ENCODE data around the gene RAI14.

RAI14 gene

GRCh38 chr5:34715711-34716110, 59.6 kb downstream of the RAI14 start:
- TF ChIP-seq CTCF (IDR thresholded peaks at IDR 0.05; ENCODE audit: insufficient read depth, low read depth, low read length, missing control alignments), result no peak
- no peak for DNase-seq (ENCODE audit: low read depth)
- H3K4me3 ChIP-seq (ENCODE audit: low read length), result no peak overlapping the region

GRCh38 chr5:34716986-34717385, 60.9 kb downstream of the RAI14 start:
- no peak for TF ChIP-seq CTCF (IDR thresholded peaks at IDR 0.05; ENCODE audit: insufficient read depth, low read depth, low read length, missing control alignments)
- H3K4me3 ChIP-seq (ENCODE audit: low read length), result no peak overlapping the region
- no peak for DNase-seq (ENCODE audit: low read depth)

GRCh38 chr5:34717426-34718327, 61.5 kb downstream of the RAI14 start:
- DNase-seq (ENCODE audit: low read depth), result peak; percentile 53
- no peak overlapping the region for H3K4me3 ChIP-seq (ENCODE audit: low read length)
- no peak for TF ChIP-seq CTCF (IDR thresholded peaks at IDR 0.05; ENCODE audit: insufficient read depth, low read depth, low read length, missing control alignments)

GRCh38 chr5:34718516-34718915, 62.4 kb downstream of the RAI14 start:
- no peak for TF ChIP-seq CTCF (IDR thresholded peaks at IDR 0.05; ENCODE audit: insufficient read depth, low read depth, low read length, missing control alignments)
- no peak for DNase-seq (ENCODE audit: low read depth)
- no peak overlapping the region for H3K4me3 ChIP-seq (ENCODE audit: low read length)

- no peak for TF ChIP-seq CTCF (IDR thresholded peaks at IDR 0.05; ENCODE audit: insufficient read depth, low read depth, low read length, missing control alignments)
- DNase-seq (ENCODE audit: low read depth), result no peak
- H3K4me3 ChIP-seq (ENCODE audit: low read length), result no peak overlapping the region
These were observed 62.9 kb downstream of the RAI14 start for GRCh38 chr5:34719029-34719428.

- no peak overlapping the region for H3K4me3 ChIP-seq (ENCODE audit: low read length)
- TF ChIP-seq CTCF (IDR thresholded peaks at IDR 0.05; ENCODE audit: insufficient read depth, low read depth, low read length, missing control alignments), result no peak
- DNase-seq (ENCODE audit: low read depth), result no peak
These were observed 65.2 kb downstream of the RAI14 start for GRCh38 chr5:34721327-34721726.

- TF ChIP-seq CTCF (IDR thresholded peaks at IDR 0.05; ENCODE audit: insufficient read depth, low read depth, low read length, missing control alignments), result no peak
- no peak for DNase-seq (ENCODE audit: low read depth)
- H3K4me3 ChIP-seq (ENCODE audit: low read length), result no peak overlapping the region
These were observed 66.1 kb downstream of the RAI14 start for GRCh38 chr5:34722183-34722582.

All from epithelial cell of esophagus (primary cell).